HFF-Myc (cell line): Measurements from ENCODE around the gene PGPEP1.
"Not testable (repeated sequence)": the region's sequence is repeated elsewhere in the genome, so short reads cannot be mapped to it uniquely, and the experiment has no call there.

ENCODE experiments used
- DNase-seq: peaks from one replicate; pipeline ENCODE4 v3.0.0-alpha.2; 2011; ENCODE audit warnings: low read depth; ENCODE audit errors: extremely low read depth
- H3K4me3 ChIP-seq: replicated peaks from 2 replicates; pipeline ENCODE4 v1.5.1; 2011; ENCODE audit warnings: low read depth, mild to moderate bottlenecking, control low read depth, low read length
- TF ChIP-seq, protein P1 (sequence below): IDR thresholded peaks from 2 replicates; pipeline ENCODE4 v1.5.1; 2012; ENCODE audit warnings: mild to moderate bottlenecking, low read depth, low read length, control low read depth; ENCODE audit errors: missing control alignments

The PGPEP1 gene

DNA sequence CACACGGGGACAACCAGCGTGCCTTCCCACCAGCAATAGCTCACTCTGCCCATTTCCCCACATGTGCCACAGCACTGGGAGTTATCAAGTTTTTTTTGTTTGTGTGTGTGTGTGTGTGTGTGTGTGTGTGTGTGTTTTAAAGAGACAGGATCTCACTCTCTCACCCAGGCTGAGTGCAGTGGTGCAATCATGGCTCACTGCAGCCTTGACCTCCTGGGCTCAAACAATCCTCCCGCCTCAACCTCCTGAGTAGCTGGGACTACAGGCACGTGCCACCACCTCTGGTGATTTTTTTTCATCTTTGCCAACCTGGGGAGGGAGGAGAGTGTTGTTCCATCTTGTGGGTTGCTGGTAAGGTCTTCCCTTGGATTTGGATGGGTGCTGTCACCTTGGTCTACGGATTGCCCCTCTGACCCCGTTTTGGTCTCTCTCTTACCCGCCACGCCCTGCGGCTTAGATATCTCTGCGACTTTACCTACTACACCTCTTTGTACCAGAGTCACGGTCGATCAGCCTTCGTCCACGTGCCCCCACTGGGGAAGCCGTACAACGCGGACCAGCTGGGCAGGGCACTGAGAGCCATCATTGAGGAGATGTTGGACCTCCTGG lies 22.6 kb downstream of the PGPEP1 start:
- no peak for DNase-seq
- TF ChIP-seq, protein P1, sequence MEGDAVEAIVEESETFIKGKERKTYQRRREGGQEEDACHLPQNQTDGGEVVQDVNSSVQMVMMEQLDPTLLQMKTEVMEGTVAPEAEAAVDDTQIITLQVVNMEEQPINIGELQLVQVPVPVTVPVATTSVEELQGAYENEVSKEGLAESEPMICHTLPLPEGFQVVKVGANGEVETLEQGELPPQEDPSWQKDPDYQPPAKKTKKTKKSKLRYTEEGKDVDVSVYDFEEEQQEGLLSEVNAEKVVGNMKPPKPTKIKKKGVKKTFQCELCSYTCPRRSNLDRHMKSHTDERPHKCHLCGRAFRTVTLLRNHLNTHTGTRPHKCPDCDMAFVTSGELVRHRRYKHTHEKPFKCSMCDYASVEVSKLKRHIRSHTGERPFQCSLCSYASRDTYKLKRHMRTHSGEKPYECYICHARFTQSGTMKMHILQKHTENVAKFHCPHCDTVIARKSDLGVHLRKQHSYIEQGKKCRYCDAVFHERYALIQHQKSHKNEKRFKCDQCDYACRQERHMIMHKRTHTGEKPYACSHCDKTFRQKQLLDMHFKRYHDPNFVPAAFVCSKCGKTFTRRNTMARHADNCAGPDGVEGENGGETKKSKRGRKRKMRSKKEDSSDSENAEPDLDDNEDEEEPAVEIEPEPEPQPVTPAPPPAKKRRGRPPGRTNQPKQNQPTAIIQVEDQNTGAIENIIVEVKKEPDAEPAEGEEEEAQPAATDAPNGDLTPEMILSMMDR, result no peak

DNA sequence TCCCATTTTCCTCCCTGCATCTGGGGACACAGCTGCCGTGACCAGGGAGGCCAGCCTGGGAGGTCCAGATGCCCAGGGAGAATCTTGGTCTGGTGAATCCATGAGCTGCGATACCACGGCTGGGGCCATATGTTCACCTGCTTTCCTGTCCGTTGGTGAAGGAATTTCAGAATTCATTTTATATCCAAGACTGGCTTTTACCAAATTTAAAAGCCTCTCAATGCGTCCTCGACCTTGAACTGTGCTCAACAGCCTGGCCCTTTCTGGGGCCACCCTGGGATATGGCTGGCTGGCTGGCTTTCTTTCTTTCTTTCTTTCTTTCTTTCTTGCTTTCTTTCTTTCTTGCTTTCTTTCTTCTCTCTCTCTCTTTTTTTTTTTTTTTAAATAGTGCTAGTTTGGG lies 23.4 kb downstream of the PGPEP1 start:
- TF ChIP-seq, protein P1, result no peak

More for the DNA sequence above, 22.6 kb downstream of the PGPEP1 start:
- no peak overlapping the region for H3K4me3 ChIP-seq

DNA sequence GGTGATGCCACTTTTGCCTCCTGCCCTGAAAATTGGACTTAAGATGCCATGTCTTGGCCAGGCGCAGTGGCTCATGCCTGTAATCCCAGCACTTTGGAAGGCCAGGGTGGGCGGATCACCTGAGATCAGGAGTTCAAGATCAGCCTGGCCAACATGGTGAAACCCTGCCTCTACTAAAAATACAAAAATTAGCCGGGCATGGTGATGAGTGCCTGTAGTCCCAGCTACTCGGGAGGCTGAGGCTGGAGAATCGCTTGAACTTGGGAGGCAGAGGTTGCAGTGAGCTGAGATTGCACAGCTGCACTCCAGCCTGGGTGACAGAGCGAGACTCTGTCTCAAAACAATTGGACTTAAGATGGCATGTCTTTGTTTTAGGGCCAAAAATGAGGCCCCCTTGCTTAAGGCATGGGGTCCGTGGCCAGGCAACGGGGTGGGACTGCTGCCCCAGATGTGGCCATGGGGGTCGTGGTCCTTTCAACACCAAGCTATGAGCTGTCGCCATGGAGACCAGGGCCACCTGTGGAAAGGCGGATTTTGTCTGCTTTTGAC lies 24.0 kb downstream of the PGPEP1 start:
- not testable (repeated sequence) for H3K4me3 ChIP-seq, DNase-seq

More for the DNA sequence above, 23.4 kb downstream of the PGPEP1 start:
- no peak for DNase-seq
- no peak overlapping the region for H3K4me3 ChIP-seq

DNA sequence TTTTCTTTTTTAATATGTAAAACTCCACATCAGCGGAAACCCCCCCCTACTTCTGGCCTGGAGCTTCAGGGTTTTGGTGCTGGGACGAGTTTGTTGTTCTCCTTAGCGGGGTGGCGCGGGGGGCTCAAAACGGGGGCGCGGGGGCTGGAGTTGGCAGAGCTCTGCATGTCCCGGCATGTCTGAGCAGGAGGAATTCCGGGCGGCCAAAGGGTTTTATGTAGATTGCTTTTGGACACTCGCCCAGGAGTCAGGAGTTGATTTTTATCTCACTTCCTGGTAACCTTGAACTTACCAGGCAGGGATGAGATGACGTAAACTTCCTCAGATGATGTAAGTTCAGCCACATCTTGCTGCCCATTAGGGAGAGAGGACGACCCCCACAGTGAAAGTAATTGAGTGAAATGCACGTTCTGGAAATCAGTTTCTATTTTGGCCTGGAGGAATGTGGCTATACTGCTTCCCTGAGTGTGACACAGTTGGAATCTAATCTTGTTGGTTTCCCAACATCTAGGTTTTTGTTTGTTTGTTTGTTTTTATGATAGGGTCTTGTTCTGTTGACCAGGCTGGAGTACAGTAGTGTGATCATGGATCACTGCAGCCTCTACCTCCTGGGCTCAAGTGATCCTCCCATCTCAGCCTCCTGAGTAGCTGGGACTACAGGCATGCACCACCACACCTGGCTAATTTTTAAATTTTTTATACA lies 24.6 kb downstream of the PGPEP1 start:
- TF ChIP-seq, protein P1, result no peak
- peak; percentile 100 for DNase-seq
- no peak overlapping the region for H3K4me3 ChIP-seq

DNA sequence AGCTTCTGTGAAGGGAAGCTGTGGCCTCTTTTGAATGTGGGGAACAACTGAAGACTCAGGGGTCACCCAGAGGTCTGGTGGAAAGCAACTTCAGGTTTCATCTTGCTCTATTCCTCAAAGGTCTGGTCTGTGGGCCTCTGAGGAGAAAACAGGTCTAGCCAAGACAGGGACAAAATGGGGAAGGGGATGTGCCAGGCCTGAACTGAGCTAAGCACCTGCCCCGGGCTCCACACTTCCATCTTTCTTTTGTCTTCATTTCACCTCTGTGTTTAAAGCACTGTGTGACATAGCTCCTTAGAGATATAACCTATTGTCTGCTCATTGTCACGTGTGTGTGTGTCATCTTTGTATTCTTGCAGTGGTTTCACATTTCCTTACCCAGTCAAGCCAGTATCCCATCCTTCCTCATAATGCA lies 25.6 kb downstream of the PGPEP1 start:
- no peak for DNase-seq
- TF ChIP-seq, protein P1, result no peak

DNA sequence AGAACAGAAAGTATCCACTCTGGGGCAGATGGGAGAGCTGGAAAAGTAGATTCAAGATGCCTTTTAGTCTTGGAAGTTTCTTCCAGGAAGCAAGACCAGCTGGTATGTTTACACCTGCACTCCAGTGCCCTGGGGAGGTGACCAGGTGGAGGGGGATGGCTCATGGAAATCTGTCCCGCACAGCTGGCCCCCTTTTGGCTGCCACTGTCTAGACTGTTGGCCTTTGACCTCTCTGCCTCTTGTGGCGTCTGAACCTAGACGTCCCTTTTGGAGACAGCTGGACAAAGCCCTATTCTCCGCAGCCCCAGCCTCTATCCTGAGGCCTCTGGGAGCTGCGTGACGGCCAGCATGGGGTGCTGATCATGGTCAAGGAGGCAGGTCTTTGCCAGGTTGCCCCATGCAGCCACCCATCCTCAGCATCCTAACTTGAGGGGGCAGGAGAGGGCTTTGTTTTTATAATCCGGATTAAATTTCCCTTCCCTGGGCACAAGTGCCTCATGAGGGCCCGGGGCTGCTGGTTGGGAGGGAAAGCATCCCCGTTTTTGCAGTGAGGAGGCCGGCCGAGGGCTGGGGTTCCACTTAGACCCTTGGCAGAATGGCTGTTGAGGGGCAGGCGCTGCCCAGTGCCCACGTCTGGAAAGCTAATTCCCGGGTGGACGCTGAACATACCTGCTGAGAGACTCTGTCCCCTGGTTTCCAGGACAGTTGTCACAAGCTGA lies 28.3 kb downstream of the PGPEP1 start:
- TF ChIP-seq, protein P1, result no peak
- no peak for DNase-seq
- no peak overlapping the region for H3K4me3 ChIP-seq

More for the DNA sequence above, 25.6 kb downstream of the PGPEP1 start:
- H3K4me3 ChIP-seq, result no peak overlapping the region

DNA sequence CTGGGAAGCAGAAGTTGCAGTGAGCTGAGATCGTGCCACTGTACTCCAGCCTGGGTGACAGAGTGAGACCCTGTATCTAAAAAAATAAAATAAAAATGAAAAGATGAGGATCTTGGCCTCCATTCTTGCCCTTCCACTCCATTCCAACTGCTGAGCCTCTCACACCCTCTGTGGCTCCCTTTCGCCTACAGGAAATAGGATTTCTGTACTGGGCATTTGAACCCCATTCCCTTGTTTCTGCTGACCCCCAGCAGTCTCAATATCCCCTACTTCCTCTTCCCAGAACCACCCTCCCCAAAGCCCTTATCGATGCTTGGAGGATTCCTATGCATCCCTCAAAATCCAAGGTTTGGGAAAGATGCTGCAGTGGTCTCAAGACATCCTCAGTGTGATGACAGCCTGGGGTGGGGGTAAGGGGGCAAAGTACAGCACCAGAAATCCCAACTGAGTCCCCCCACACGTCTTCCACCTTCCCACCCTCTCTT lies 33.1 kb downstream of the PGPEP1 start:
- TF ChIP-seq, protein P1, result no peak
- no peak overlapping the region for H3K4me3 ChIP-seq
- DNase-seq, result no peak
